Keratinocyte (primary cell): Measurements from ENCODE around the gene ATAD2B. TPM values are rescaled to one million over a fixed set of nuclear protein-coding genes. Genes with fewer than 3 reads are reported as not detected.

Experiments
- DNase-seq: peaks from one replicate; pipeline ENCODE4 v3.0.0-alpha.2; 2011; ENCODE audit warnings: low read depth, missing footprints, low spot score
- FAIRE-seq: peaks from 2 replicates; lab custom pipeline; 2011; peaks lifted over from hg19 to GRCh38; lab: Jason Lieb, UNC
- H2AFZ ChIP-seq: 2 replicates; pipeline ENCODE4 v1.6.0; 2012; ENCODE audit warnings: low read length, control low read depth, inconsistent platforms; ENCODE audit not compliant: control insufficient read depth
- H3K27ac ChIP-seq: 2 replicates; pipeline ENCODE4 v1.5.1; 2011; ENCODE audit warnings: low read length; ENCODE audit not compliant: control insufficient read depth, insufficient read depth
- H3K27me3 ChIP-seq: 3 replicates; pipeline ENCODE4 v1.6.0; 2011; ENCODE audit warnings: low read length; ENCODE audit not compliant: control insufficient read depth, insufficient read depth; ENCODE audit errors: extremely low read depth
- H3K36me3 ChIP-seq, 2 experiments: 2 replicates in 1 of 2; 3 replicates in 1 of 2; pipeline ENCODE4 v1.5.1; 2011; ENCODE audit warnings: low read length in 2 of 2, mild to moderate bottlenecking in 1 of 2; ENCODE audit not compliant: control insufficient read depth in 2 of 2, insufficient read depth in 2 of 2; ENCODE audit errors: extremely low read depth in 1 of 2
- H3K4me1 ChIP-seq: 3 replicates; pipeline ENCODE4 v1.5.1; 2011; ENCODE audit warnings: low read length; ENCODE audit not compliant: control insufficient read depth, insufficient read depth; ENCODE audit errors: extremely low read depth
- H3K4me2 ChIP-seq: 3 replicates; pipeline ENCODE4 v1.6.0; 2011; ENCODE audit warnings: low read depth, low read length; ENCODE audit not compliant: control insufficient read depth, insufficient read depth; ENCODE audit errors: extremely low read depth
- H3K4me3 ChIP-seq, 3 experiments: fragments of 200-600 bp in 1 of 3; sonication (generic) in 1 of 3; 2 replicates in 2 of 3; 3 replicates in 1 of 3; pipeline ENCODE4 v1.5.1; 2011 to 2016; ENCODE audit warnings: low read length in 3 of 3, mild to moderate bottlenecking in 3 of 3, control low read depth in 2 of 3, inconsistent platforms in 1 of 3, low read depth in 1 of 3, mixed read lengths in 1 of 3, mixed run types in 1 of 3, moderate library complexity in 1 of 3; ENCODE audit not compliant: control insufficient read depth in 2 of 3, insufficient read depth in 2 of 3; ENCODE audit errors: extremely low read depth in 1 of 3
- H3K79me2 ChIP-seq: 2 replicates; pipeline ENCODE4 v1.6.0; 2012; ENCODE audit warnings: low read length; ENCODE audit not compliant: control insufficient read depth, insufficient read depth
- H3K9ac ChIP-seq: 3 replicates; pipeline ENCODE4 v1.6.0; 2011; ENCODE audit warnings: low read length; ENCODE audit not compliant: control insufficient read depth, insufficient read depth; ENCODE audit errors: extremely low read depth
- H3K9me1 ChIP-seq: 3 replicates; pipeline ENCODE4 v1.6.0; 2011; ENCODE audit warnings: low read length; ENCODE audit not compliant: control insufficient read depth, insufficient read depth; ENCODE audit errors: extremely low read depth
- H3K9me3 ChIP-seq: 2 replicates; pipeline ENCODE4 v1.5.1; 2012; ENCODE audit warnings: low read depth, low read length; ENCODE audit not compliant: control insufficient read depth
- H4K20me1 ChIP-seq: 3 replicates; pipeline ENCODE4 v1.6.0; 2011; ENCODE audit warnings: low read length; ENCODE audit not compliant: control insufficient read depth, insufficient read depth; ENCODE audit errors: extremely low read depth
- CTCF ChIP-seq, 3 experiments: IDR thresholded peaks in 1 of 3; conservative IDR thresholded peaks in 1 of 3; optimal IDR thresholded peaks in 1 of 3; 2 replicates in 2 of 3; 3 replicates in 1 of 3; pipeline versions ENCODE3 to v1.5.1; 2011; ENCODE audit warnings: low read length in 3 of 3, mild to moderate bottlenecking in 3 of 3, moderate library complexity in 2 of 3, control low read depth in 1 of 3, inconsistent platforms in 1 of 3; ENCODE audit not compliant: insufficient read depth in 2 of 3; ENCODE audit errors: extremely low read depth in 1 of 3
- EZH2 ChIP-seq: IDR thresholded peaks from one replicate; pipeline ENCODE4 v1.6.1; 2012; ENCODE audit warnings: inconsistent platforms, mild to moderate bottlenecking, low read length, moderate library complexity
- dilution Hi-C: fragments of 300-500 bp; cut with MboI; formaldehyde crosslinking; loops from one replicate; pipeline ENCODE4 v1.7.0; 2020; ENCODE audit warnings: low sequenced_read_pairs; ENCODE audit not compliant: extremely low pct_ligation_motif_present
- polyA plus RNA-seq, 5 experiments: library from polyadenylated mRNA; depleted of rRNA in 3 of 5; stranded (reverse) in 3 of 5; stranded (forward) in 1 of 5; unstranded in 1 of 5; fragments of >200 nt; gene quantifications; 1 replicate in 1 of 5; 2 replicates in 3 of 5; 3 replicates in 1 of 5; pipeline versions ENCODE4 v1.2.1 to v1.2.3, GENCODE V29; 2011 to 2012; ENCODE audit warnings: missing spikeins in 2 of 5, low read depth in 1 of 5, low replicate concordance in 1 of 5

Gene ATAD2B
- polyA plus RNA-seq, 1 donor (not counting 4 experiments of a cell fraction or from before 2014, with no cell fraction given) = 4.4 TPM

GRCh38 chr2:23719716-23720115, 207.2 kb downstream of the ATAD2B start:
- no peak overlapping the region for H3K4me3 ChIP-seq
- no peaks in the 10 kb centered on the region for H3K4me1 ChIP-seq
- H4K20me1 ChIP-seq = no peaks in the 10 kb centered on the region
- no peak overlapping the region for H2AFZ ChIP-seq
- no peaks in the 10 kb centered on the region for H3K79me2 ChIP-seq
- DNase-seq (no peak), FAIRE-seq (no peak)
- no peak overlapping the region for H3K4me2 ChIP-seq
- H3K27ac ChIP-seq = no peak overlapping the region
- H3K9me1 ChIP-seq = no peaks in the 10 kb centered on the region
- no peak overlapping the region for H3K9ac ChIP-seq
- peaks cover 4% of the 10 kb centered on the region for H3K9me3 ChIP-seq
- no peak for TF ChIP-seq EZH2
- TF ChIP-seq CTCF (optimal IDR thresholded peaks at IDR 0.05 in 1 of 3, IDR thresholded peaks at IDR 0.05 in 1 of 3, conservative IDR thresholded peaks at IDR 0.05 in 1 of 3; ENCODE audit: extremely low read depth in 1 of 3, insufficient read depth in 2 of 3, low read length in 3 of 3) = no peak
- dilution Hi-C loops = no loop called here
- H3K27me3 ChIP-seq = no peaks in the 10 kb centered on the region
- peaks cover 0 to 1% of the 10 kb centered on the region in 2 experiments for H3K36me3 ChIP-seq

- Histone ChIP-seq H2AFZ (no peak overlapping the region), H3K4me3 (no peak overlapping the region), H4K20me1 (no peaks in the 10 kb centered on the region), H3K9me1 (no peaks in the 10 kb centered on the region), H3K9ac (no peak overlapping the region), H3K36me3 (peaks cover 0 to 1% of the 10 kb centered on the region in 2 experiments), H3K27me3 (no peaks in the 10 kb centered on the region), H3K9me3 (peaks cover 4% of the 10 kb centered on the region), H3K27ac (no peak overlapping the region), H3K4me1 (no peaks in the 10 kb centered on the region), H3K4me2 (no peak overlapping the region), H3K79me2 (no peaks in the 10 kb centered on the region)
- no peak for TF ChIP-seq EZH2
- no peak for TF ChIP-seq CTCF (optimal IDR thresholded peaks at IDR 0.05 in 1 of 3, IDR thresholded peaks at IDR 0.05 in 1 of 3, conservative IDR thresholded peaks at IDR 0.05 in 1 of 3; ENCODE audit: extremely low read depth in 1 of 3, insufficient read depth in 2 of 3, low read length in 3 of 3)
- FAIRE-seq = no peak
- DNase-seq = no peak
- dilution Hi-C loops = no loop called here
These were observed 207.8 kb downstream of the ATAD2B start for GRCh38 chr2:23718931-23719700.
